HepG2 (cell line): ENCODE results near the gene NLRC5. TPM values are rescaled to one million over a fixed set of nuclear protein-coding genes. Genes with fewer than 3 reads are reported as not detected.
A peak's percentile ranks its signal among the peaks of the same experiment; 100 is the strongest.

Source experiments
- FOXM1 ChIP-seq: sonication (generic); formaldehyde crosslinking; IDR thresholded peaks from 2 replicates; pipeline ENCODE4 v1.5.0; 2020; ENCODE audit warnings: missing genetic modification reagents
- KAT7 ChIP-seq: IDR thresholded peaks from 2 replicates; pipeline ENCODE4 v1.6.1; 2018; ENCODE audit warnings: borderline replicate concordance, missing compliant biosample characterization
- NRL ChIP-seq: sonication (generic); formaldehyde crosslinking; IDR thresholded peaks from 2 replicates; pipeline ENCODE4 v1.5.0; 2020; ENCODE audit warnings: missing genetic modification reagents, mild to moderate bottlenecking, moderate library complexity, borderline replicate concordance
- POLR2A ChIP-seq, 2 experiments: IDR thresholded peaks; 2 replicates each; pipeline ENCODE4 v1.6.1; 2011; ENCODE audit warnings: low read depth in 2 of 2, low read length in 2 of 2, mild to moderate bottlenecking in 1 of 2, moderate library complexity in 1 of 2; ENCODE audit not compliant: insufficient read depth in 1 of 2
- POLR2AphosphoS2 ChIP-seq: IDR thresholded peaks from 2 replicates; pipeline ENCODE4 v1.6.1; 2011; ENCODE audit warnings: low read depth, low read length, improper control_type of control experiment
- PPARG ChIP-seq: conservative IDR thresholded peaks from 2 replicates; pipeline ENCODE4 v1.6.1; 2016; ENCODE audit warnings: missing biosample characterization, missing genetic modification reagents
- RBFOX2 ChIP-seq: fragments of 200-400 bp; formaldehyde crosslinking; IDR thresholded peaks from 2 replicates; pipeline ENCODE4 v1.6.1; 2017; ENCODE audit warnings: low read depth, mild to moderate bottlenecking, low read length
- RBM22 ChIP-seq: fragments of 200-400 bp; formaldehyde crosslinking; optimal IDR thresholded peaks from 2 replicates; pipeline ENCODE3; 2017; ENCODE audit warnings: mild to moderate bottlenecking, low read length, moderate library complexity
- REXO4 ChIP-seq: sonication (generic); formaldehyde crosslinking; IDR thresholded peaks from 2 replicates; pipeline ENCODE4 v1.8.0; 2022; ENCODE audit warnings: missing genetic modification reagents, mild to moderate bottlenecking, borderline replicate concordance
- SOX5 ChIP-seq: IDR thresholded peaks from 2 replicates; pipeline ENCODE4 v1.6.1; 2016; ENCODE audit warnings: borderline replicate concordance
- SP1 ChIP-seq, 2 experiments: fragments of 450-650 bp in 1 of 2; sonication (generic) in 1 of 2; formaldehyde crosslinking in 1 of 2; IDR thresholded peaks; 2 replicates each; pipeline versions ENCODE4 v1.4.0 to v1.6.1; 2016 to 2020; ENCODE audit warnings: missing genetic modification reagents in 1 of 2
- SP5 ChIP-seq: IDR thresholded peaks from 2 replicates; pipeline ENCODE4 v1.6.1; 2016; ENCODE audit warnings: low read depth, borderline replicate concordance
- SSRP1 ChIP-seq: IDR thresholded peaks from 2 replicates; pipeline ENCODE4 v1.6.1; 2016; ENCODE audit warnings: control low read depth
- THAP7 ChIP-seq: sonication (generic); formaldehyde crosslinking; IDR thresholded peaks from 2 replicates; pipeline ENCODE4 v1.8.1; 2023; ENCODE audit warnings: mild to moderate bottlenecking, missing genetic modification reagents
- ZHX1 ChIP-seq: sonication (generic); formaldehyde crosslinking; IDR thresholded peaks from 2 replicates; pipeline ENCODE4 v1.8.1; 2022; ENCODE audit warnings: low read depth, mild to moderate bottlenecking, missing genetic modification reagents
- ZNF784 ChIP-seq: sonication (generic); formaldehyde crosslinking; IDR thresholded peaks from 2 replicates; pipeline ENCODE4 v1.5.1; 2020; ENCODE audit warnings: missing genetic modification reagents, mild to moderate bottlenecking, borderline replicate concordance
- polyA plus RNA-seq, 8 experiments: library from polyadenylated mRNA; depleted of rRNA in 3 of 8; stranded (reverse) in 7 of 8; unstranded in 1 of 8; fragments of >200 nt; fragmentation: Illumina TruSeq in 4 of 8; extraction: Trizol in 4 of 8; gene quantifications; 2 replicates each; pipeline versions ENCODE4 v1.2.1 to v1.2.3, GENCODE V29; 2011 to 2016; ENCODE audit warnings: low read depth in 4 of 8, missing spikeins in 1 of 8, mixed read lengths in 1 of 8; ENCODE audit not compliant: insufficient read depth in 1 of 8
- total RNA-seq, 5 experiments: library from RNA; depleted of rRNA; stranded (reverse); fragments of >200 nt; fragmentation: Illumina TruSeq; extraction: Trizol; gene quantifications; 2 replicates each; pipeline ENCODE4 v1.2.3, GENCODE V29; 2016; ENCODE audit warnings: low read depth in 1 of 5
- TF ChIP-seq, protein P1 (sequence below): sonication (generic); formaldehyde crosslinking; conservative IDR thresholded peaks from 2 replicates; pipeline ENCODE4 v1.4.0; 2020; ENCODE audit warnings: missing genetic modification reagents
- TF ChIP-seq, protein P2 (sequence below): sonication (generic); formaldehyde crosslinking; IDR thresholded peaks from 2 replicates; pipeline ENCODE4 v1.5.1; 2020; ENCODE audit warnings: mild to moderate bottlenecking, moderate library complexity, missing genetic modification reagents
- TF ChIP-seq, protein P3 (sequence below): IDR thresholded peaks from 2 replicates; pipeline ENCODE4 v1.6.1; 2016; ENCODE audit warnings: mild to moderate bottlenecking
- TF ChIP-seq, protein P4 (sequence below): sonication (generic); formaldehyde crosslinking; IDR thresholded peaks from 2 replicates; pipeline ENCODE4 v1.4.0; 2020; ENCODE audit warnings: missing genetic modification reagents

Gene NLRC5
- total and polyA plus RNA-seq, 2 of the 13 experiments (the other 11 are each of a cell fraction or from before 2014, with no cell fraction given) = 6.3 to 12.7 TPM

- TF ChIP-seq, protein P1, sequence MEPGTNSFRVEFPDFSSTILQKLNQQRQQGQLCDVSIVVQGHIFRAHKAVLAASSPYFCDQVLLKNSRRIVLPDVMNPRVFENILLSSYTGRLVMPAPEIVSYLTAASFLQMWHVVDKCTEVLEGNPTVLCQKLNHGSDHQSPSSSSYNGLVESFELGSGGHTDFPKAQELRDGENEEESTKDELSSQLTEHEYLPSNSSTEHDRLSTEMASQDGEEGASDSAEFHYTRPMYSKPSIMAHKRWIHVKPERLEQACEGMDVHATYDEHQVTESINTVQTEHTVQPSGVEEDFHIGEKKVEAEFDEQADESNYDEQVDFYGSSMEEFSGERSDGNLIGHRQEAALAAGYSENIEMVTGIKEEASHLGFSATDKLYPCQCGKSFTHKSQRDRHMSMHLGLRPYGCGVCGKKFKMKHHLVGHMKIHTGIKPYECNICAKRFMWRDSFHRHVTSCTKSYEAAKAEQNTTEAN = no peak
- TF ChIP-seq, protein P2, sequence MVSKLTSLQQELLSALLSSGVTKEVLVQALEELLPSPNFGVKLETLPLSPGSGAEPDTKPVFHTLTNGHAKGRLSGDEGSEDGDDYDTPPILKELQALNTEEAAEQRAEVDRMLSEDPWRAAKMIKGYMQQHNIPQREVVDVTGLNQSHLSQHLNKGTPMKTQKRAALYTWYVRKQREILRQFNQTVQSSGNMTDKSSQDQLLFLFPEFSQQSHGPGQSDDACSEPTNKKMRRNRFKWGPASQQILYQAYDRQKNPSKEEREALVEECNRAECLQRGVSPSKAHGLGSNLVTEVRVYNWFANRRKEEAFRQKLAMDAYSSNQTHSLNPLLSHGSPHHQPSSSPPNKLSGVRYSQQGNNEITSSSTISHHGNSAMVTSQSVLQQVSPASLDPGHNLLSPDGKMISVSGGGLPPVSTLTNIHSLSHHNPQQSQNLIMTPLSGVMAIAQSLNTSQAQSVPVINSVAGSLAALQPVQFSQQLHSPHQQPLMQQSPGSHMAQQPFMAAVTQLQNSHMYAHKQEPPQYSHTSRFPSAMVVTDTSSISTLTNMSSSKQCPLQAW = no peak
- TF ChIP-seq FOXM1 (CRISPR knock-in tag) (no peak), THAP7 (CRISPR knock-in tag) (no peak), RBFOX2 (peak; percentile 57), POLR2AphosphoS2 (peak; percentile 89), REXO4 (CRISPR knock-in tag) (no peak), SOX5 (CRISPR knock-in tag) (no peak), ZNF784 (CRISPR knock-in tag) (no peak), ZHX1 (CRISPR knock-in tag) (no peak), NRL (no peak), SSRP1 (CRISPR knock-in tag) (peak; percentile 97), RBM22 (peak; percentile 82), SP5 (CRISPR knock-in tag) (no peak), PPARG (CRISPR knock-in tag) (no peak), POLR2A (IDR thresholded peaks at IDR 0.05; ENCODE audit: insufficient read depth in 1 of 2, low read depth in 2 of 2, low read length in 2 of 2) (peak; percentile 36 to 65; a peak in 2 of 4 replicates), KAT7 (CRISPR knock-in tag) (no peak), SP1 (IDR thresholded peaks at IDR 0.05) (no peak), SP1 (CRISPR knock-in tag; IDR thresholded peaks at IDR 0.05) (no peak)
- TF ChIP-seq, protein P3, sequence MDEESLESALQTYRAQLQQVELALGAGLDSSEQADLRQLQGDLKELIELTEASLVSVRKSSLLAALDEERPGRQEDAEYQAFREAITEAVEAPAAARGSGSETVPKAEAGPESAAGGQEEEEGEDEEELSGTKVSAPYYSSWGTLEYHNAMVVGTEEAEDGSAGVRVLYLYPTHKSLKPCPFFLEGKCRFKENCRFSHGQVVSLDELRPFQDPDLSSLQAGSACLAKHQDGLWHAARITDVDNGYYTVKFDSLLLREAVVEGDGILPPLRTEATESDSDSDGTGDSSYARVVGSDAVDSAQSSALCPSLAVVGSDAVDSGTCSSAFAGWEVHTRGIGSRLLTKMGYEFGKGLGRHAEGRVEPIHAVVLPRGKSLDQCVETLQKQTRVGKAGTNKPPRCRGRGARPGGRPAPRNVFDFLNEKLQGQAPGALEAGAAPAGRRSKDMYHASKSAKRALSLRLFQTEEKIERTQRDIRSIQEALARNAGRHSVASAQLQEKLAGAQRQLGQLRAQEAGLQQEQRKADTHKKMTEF = 0 out of 2 replicates have a peak, but pooled peaks have one; percentile 33
- TF ChIP-seq, protein P4, sequence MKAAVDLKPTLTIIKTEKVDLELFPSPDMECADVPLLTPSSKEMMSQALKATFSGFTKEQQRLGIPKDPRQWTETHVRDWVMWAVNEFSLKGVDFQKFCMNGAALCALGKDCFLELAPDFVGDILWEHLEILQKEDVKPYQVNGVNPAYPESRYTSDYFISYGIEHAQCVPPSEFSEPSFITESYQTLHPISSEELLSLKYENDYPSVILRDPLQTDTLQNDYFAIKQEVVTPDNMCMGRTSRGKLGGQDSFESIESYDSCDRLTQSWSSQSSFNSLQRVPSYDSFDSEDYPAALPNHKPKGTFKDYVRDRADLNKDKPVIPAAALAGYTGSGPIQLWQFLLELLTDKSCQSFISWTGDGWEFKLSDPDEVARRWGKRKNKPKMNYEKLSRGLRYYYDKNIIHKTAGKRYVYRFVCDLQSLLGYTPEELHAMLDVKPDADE = no peak
Observed at GRCh38 chr16:56941856-56942331, 47.5 kb upstream of the NLRC5 start (continued).
